GM12891 (cell line): ENCODE measurements around the gene OBP2A.

Experiments used
- DNase-seq: peaks from one replicate; pipeline ENCODE4 v3.0.0; 2011; ENCODE audit warnings: low spot score; ENCODE audit not compliant: insufficient read length
- FAIRE-seq: peaks from 2 replicates; lab custom pipeline; 2011; peaks lifted over from hg19 to GRCh38; lab: Jason Lieb, UNC
- PAX5 ChIP-seq: IDR thresholded peaks from 2 replicates; pipeline ENCODE4 v1.6.1; 2011; ENCODE audit warnings: low read length, moderate library complexity, mild to moderate bottlenecking; ENCODE audit not compliant: insufficient read depth, severe bottlenecking
- POLR2A ChIP-seq: IDR thresholded peaks from 2 replicates; pipeline ENCODE4 v1.6.1; 2011; ENCODE audit warnings: low read depth, low read length, control low read depth
- POLR2AphosphoS5 ChIP-seq: IDR thresholded peaks from 2 replicates; pipeline ENCODE4 v1.6.1; 2011; ENCODE audit warnings: low read depth, low read length, control low read depth
- POU2F2 ChIP-seq: IDR thresholded peaks from 2 replicates; pipeline ENCODE4 v1.6.1; 2011; ENCODE audit warnings: low read depth, mild to moderate bottlenecking, control low read depth, low read length, moderate library complexity
- SPI1 ChIP-seq: IDR thresholded peaks from 2 replicates; pipeline ENCODE4 v1.6.1; 2011; ENCODE audit warnings: low read depth, low read length, control low read depth
- TAF1 ChIP-seq: IDR thresholded peaks from 2 replicates; pipeline ENCODE4 v1.6.1; 2011; ENCODE audit warnings: low read depth, low read length, control low read depth

Gene OBP2A

DNA sequence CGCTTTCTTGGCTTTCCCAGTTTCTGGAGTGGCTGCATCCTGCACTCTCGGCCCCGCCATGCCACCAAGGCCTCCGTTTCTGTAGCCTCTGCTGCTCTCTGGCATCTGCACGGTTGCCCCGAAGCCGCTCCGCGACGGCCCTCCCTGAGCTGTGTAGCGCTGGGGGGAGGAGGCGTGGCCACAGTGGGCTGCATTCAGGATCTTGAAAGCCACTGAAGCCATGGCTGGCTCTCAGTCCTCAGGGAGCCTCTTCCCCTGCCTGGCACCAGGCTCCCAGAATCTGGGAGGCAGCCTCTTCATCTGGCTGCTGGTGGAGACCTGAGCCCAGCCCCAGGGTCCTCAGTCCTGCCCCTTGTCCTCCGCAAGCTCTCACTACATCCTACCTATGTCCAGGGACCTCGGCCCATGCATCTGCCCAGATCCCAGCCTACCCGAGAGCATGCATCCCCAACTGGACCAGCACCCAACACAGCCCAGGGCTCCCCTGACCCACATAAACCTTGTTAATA is 40.7 kb downstream of the OBP2A start:
- no peak for DNase-seq
- TF ChIP-seq POLR2A (no peak), SPI1 (no peak), TAF1 (no peak), PAX5 (no peak), POLR2AphosphoS5 (no peak), POU2F2 (no peak)
- FAIRE-seq, result no peak

- DNase-seq (no peak), FAIRE-seq (no peak)
- TF ChIP-seq POLR2A, result no peak
- no peak for TF ChIP-seq POLR2AphosphoS5
Observed at GRCh38 chr9:135587658-135588057, 41.7 kb downstream of the OBP2A start.

DNA sequence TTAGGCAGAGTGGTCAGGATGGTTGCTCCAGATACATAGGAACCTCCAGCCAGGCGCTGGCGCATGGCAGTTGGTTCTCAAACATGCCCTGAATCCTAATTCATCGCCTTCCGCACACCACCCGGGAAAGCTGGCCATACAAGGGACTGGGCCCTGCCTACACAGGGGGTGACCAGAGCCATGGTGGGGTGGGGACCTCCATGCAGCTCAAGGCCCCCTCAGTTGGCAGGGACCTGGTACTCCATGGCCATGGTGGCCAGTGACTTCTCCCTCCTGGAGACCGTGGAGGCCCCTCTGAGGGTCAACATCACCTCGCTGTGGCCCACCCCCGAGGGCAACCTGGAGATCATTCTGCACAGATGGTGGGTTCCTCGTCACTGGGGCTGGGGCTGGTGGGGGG is 42.4 kb downstream of the OBP2A start:
- FAIRE-seq (no peak), DNase-seq (no peak)
- no peak for TF ChIP-seq POLR2A
- TF ChIP-seq POLR2AphosphoS5, result no peak
- no peak for TF ChIP-seq PAX5
- TF ChIP-seq TAF1, result no peak
- TF ChIP-seq POU2F2, result no peak

DNA sequence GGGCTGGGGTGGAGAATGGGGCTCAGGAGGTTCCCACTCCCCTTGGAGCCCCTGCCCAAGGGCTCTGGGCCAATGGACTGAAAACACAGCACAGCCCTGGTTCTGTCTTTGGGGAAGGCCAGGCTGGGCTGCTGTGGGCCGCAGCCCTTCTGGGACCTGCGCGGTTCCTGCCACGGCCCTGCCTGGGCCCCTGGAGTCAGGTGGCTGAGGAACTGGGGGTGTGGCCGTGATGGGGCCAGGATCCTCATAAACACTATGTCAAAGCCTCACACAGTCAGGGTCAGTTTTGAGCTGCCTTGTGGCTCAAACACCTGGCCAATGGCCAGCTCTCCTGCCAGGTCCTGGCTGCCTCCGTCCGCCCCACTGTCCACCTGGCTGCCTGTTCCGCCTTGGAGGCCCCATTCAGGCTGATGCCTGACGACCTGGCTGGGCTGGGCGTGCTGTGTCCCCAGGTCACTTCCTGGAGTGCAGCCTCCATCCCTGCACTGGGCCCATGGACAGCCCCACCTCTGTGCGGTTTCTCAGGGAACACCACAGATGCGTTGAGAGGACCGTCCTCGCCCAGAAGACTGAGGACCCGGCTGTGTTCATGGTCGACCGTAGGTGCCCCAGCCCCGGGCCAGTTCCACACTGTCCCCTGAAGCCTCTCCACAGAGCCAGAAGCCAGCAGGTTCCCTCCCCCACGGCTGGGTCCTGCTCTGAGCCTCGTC is 43.1 kb downstream of the OBP2A start:
- FAIRE-seq (no peak), DNase-seq (no peak)
- no peak for TF ChIP-seq PAX5
- TF ChIP-seq POLR2A, result no peak
- TF ChIP-seq SPI1, result no peak
- no peak for TF ChIP-seq POU2F2
- TF ChIP-seq POLR2AphosphoS5, result no peak
- no peak for TF ChIP-seq TAF1

GRCh38 chr9:135589596-135590485 is 43.9 kb downstream of the OBP2A start:
- DNase-seq (no peak), FAIRE-seq (no peak)
- no peak for TF ChIP-seq PAX5
- no peak for TF ChIP-seq TAF1
- TF ChIP-seq POLR2A, result no peak
- no peak for TF ChIP-seq POLR2AphosphoS5
- no peak for TF ChIP-seq POU2F2
- TF ChIP-seq SPI1, result no peak

- FAIRE-seq, result no peak
- DNase-seq, result no peak
- TF ChIP-seq SPI1 (no peak), PAX5 (no peak), POLR2A (no peak), POLR2AphosphoS5 (no peak), TAF1 (no peak), POU2F2 (no peak)
Observed at GRCh38 chr9:135590486-135591079, 44.7 kb downstream of the OBP2A start.

DNA sequence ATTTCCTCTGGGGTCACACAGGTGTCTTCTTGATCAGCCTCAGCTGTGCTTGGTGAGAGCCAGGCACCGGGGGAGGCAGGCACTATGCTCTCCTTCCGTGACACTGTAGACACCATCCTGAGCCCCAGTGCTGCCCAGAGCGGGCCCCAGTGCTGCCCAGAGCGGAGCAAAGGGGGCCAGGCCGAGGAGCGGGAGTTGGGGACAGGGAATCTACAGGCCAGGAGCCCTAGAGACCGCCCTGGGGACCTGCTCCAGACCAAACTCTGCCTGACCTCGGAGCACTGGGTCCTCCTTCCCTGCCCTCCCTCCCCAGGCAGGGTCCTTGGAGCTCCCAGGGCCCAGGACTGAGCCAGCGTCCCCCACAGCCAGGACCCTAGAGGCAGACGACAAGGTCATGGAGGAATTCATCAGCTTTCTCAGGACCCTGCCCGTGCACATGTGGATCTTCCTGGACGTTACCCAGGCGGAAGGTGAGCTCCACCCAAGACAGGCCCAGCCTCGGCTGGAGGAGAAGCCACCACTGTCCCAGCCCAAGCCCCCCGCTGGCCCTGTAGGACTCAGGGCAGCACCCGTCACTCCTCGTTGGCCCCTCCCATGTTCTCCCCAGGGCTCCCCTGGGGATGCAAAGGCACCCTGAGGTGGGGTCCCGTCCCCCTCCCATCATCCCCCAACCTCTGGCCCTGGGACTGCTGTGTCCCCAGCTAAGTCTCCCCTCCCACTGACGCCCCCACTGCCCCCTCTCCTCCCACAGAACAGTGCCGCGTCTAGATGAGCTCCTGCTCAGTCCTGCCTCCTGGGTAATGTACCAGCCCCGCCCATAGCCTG is 45.8 kb downstream of the OBP2A start:
- no peak for DNase-seq
- TF ChIP-seq POLR2A, result no peak
- TF ChIP-seq POLR2AphosphoS5, result no peak
- TF ChIP-seq SPI1, result no peak
- no peak for TF ChIP-seq TAF1
- no peak for TF ChIP-seq PAX5
- TF ChIP-seq POU2F2, result no peak
- FAIRE-seq, result no peak

- no peak for TF ChIP-seq POLR2A
- TF ChIP-seq SPI1, result no peak
- no peak for TF ChIP-seq POU2F2
- no peak for TF ChIP-seq TAF1
- TF ChIP-seq PAX5, result no peak
- no peak for TF ChIP-seq POLR2AphosphoS5
- DNase-seq (no peak), FAIRE-seq (no peak)
Observed at GRCh38 chr9:135592331-135592590, 46.3 kb downstream of the OBP2A start.

DNA sequence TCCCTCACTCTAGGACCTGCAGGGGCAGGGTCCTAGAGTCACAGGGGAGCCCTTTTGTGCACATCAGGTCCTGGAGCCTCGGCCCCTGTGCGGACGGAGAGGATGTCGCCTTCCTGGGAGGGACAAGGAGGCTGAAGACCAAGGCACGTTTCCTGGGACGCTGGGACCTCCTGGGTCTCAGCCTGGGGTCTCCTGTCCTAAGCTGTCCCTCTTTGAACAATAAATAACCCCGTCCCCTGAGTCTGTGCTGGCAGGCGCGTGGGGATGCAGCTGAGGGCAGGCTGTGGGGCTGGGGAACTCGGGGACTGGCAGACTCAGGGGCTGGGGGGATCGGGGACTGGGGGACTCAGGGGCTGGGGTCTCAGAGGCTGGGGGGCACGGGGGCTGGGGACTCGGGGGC is 46.7 kb downstream of the OBP2A start:
- TF ChIP-seq POLR2A (no peak), TAF1 (no peak), POLR2AphosphoS5 (no peak), SPI1 (no peak), POU2F2 (no peak), PAX5 (no peak)
- DNase-seq (no peak), FAIRE-seq (no peak)
